Uterus (tissue), 2 donors: ENCODE results near the gene CTRL.

ENCODE experiments used
- CTCF ChIP-seq, 4 experiments: fragments of 200-600 bp in 2 of 4; fragments of 450-650 bp in 2 of 4; sonication (generic) in 2 of 4; IDR thresholded peaks; one replicate each; pipeline ENCODE4 v1.5.1; 2016 to 2019; ENCODE audit warnings: antibody characterized with exemption in 4 of 4, mild to moderate bottlenecking in 2 of 4, moderate library complexity in 1 of 4
- POLR2A ChIP-seq, 2 donors: fragments of 450-650 bp; IDR thresholded peaks; one replicate each; pipeline ENCODE4 v1.6.1; 2016; ENCODE audit warnings: antibody characterized with exemption in 2 of 2, mild to moderate bottlenecking in 1 of 2, moderate library complexity in 1 of 2

GRCh38 chr16:67888331-67888730 lies 43.3 kb downstream of the CTRL start:
- TF ChIP-seq POLR2A (IDR thresholded peaks at IDR 0.05): no peak
- TF ChIP-seq CTCF (IDR thresholded peaks at IDR 0.05): no peak
